AG08396 (cell line): ENCODE data around the gene HOMER2.

Experiments used
- DNase-seq: peaks from one replicate; pipeline ENCODE4 v3.0.0; 2012; ENCODE audit warnings: low spot score, mixed read lengths

Gene HOMER2

GRCh38 chr15:82856397-82857170, 95.9 kb downstream of the HOMER2 start:
- no peak for DNase-seq

- DNase-seq: no peak
These were observed 97.0 kb downstream of the HOMER2 start for GRCh38 chr15:82855286-82856100.

DNA sequence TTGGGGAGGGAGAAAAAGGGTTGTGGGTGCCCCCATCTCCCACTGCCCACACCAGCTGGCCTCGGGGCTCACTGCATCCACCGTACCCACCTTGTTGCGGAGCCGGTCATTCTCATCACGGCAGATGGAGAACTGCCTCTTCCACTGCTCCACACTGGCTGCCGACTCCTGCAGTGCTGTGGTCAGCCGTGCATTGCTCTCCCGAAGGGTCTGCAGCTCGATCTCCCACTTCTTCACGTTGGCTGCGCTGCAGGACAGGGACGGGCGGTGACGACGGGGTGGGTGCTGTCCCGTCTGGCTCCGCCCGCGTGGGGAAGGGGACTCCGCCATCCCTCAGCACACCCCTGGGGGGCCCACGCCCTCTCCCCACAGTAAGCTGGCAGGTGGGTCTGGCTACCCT, 98.0 kb downstream of the HOMER2 start:
- DNase-seq: no peak

GRCh38 chr15:82852941-82853561, 99.5 kb downstream of the HOMER2 start:
- no peak for DNase-seq

DNA sequence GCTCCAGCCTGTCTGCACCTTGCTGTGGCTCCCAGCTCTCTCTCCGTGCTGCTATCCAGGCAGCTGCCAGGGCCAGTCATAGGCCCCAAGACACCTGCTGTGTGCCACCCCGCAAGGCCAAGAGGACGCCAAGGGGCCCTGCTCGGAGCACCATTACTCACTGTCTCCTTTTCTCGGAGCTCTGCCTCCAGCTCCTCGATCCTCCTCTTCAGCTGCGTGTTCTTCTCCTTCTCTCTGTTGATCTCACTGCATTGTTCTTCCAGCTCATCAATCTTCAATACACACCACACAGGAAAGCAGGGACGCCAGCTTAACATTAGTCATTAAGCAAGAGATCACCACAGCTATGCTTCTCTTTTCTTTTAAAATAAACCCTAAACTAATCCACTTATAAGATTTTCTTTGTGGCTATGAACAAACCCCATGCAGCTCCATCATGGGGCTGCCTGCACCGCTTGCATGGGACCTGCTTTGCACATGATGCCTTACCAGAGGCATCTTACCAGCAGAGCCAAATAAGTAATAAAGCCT, 100.5 kb downstream of the HOMER2 start:
- DNase-seq: peak; percentile 65

GRCh38 chr15:82851306-82851850, 101.1 kb downstream of the HOMER2 start:
- no peak for DNase-seq

GRCh38 chr15:82850731-82851130, 101.8 kb downstream of the HOMER2 start:
- no peak for DNase-seq

DNA sequence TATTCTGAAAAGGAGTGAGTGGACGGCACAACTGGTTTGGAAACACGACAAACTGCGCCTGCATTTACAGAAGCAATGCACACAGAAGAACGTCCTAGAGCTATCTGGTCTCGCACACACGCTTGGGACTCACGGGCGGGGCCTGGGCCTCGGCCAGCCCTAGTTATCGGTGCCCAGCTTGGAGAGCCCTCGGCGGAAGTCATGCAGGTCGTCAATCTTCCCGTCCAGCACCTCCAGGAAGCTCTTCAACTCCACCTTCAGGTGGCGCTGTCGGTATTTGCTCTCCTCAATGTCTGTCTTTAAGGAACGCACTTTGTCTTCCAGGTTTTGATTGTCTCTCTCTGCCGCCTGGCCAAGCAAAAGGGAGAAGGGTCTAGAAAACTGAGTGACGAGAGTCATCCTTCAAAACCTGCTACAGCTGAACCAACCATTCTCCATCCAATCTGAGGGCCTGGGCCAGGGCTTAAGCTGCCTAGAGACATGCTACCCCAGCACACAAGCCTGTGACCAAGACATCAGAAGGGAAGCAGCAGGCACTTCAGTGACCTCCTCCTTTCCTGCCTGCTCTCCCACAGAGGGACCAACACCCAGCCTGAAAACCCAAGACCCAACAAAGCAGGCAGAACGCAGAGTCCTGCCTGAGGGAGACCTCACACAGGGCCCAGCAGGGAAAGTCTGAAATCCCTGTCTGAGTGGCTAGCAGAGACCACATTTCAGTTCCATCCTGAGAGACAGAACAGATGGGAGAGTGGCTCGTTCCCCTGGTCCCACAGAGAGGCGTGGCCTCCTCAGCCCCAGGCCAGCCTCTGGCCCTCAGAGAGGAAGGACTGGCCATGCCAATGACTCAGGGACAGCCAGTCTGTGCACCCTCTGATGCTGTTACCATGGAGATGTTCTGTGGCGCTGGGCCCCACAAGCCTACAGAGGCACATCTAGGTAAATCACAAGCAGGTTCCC, 102.7 kb downstream of the HOMER2 start:
- peak; percentile 78 for DNase-seq

DNA sequence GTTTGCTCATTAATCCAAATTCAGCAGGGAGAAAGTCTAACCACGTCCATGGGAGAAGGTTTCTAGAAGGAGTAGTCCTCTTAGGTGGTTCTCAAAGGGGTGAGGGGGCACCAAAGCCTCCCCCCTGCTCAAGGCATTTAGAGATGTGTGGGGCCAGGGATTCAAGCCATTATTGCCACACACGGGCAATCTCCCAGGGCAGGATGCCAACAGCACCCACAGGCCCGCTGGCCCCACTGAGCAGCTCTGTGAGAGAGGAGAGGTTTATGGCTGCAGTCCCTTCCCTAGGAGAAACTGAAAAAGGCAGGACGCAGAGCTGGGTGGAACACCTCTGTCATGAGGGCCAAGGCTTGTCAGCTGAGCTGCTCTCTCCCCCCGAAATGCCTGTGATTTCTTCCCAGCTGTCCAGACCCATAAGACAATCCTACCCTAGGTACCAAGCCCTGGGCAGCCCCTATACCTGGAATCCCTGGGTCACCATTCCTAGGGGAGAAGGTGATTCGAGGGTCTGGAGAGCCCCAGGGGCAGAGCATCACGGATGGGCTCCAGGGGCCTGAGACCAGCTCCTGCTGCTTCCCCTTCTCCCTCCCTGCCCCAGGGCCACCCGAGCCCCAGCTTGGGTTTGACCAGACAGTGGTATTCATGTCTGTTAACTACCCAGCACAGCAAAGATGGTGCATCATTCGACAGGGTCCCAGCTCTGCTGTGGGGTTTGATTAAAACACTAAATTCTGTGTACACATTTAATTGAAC, 104.1 kb downstream of the HOMER2 start:
- DNase-seq: no peak

GRCh38 chr15:82847703-82848102, 104.8 kb downstream of the HOMER2 start:
- DNase-seq: no peak

DNA sequence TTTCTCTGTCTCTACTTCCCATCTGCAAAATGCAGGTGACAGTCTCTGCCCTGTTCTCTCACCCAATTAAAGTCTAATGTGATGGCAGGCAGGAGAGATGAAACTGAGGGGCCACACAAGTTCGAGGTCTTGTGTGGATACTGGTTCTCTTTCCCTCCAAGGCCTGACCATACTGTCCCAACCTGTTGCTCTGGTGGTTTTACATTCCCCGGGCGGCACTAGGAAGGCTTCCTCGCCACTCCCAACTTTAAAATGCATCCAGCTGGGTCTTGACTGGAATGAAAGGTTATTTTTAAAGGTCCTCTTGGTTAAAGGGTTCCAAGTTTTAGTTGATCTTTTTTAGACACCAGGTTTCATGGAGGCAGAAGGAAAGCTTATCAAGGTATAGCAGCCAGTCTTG, 105.9 kb downstream of the HOMER2 start:
- DNase-seq: no peak

DNA sequence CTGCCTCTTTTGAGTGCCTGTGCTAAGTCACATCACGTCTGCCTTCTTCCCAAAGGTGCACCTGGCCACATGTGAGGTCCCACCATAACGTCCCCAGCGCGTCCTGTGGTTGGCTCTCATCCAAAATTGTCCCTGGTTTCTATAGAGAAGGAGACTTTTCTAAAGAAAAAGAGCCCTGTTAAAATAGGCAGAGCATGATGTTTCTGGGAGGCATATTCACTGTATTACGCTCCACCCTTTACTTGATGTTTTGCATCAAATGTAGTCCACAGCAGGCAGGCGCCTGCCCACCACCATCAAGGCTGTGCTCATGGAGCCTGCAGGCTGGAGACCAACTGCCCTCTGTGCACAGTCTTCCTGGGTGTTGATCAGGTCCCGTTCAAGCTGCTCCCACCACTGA, 106.8 kb downstream of the HOMER2 start:
- no peak for DNase-seq

- no peak for DNase-seq
These were observed 109.0 kb downstream of the HOMER2 start for GRCh38 chr15:82843566-82843965.

DNA sequence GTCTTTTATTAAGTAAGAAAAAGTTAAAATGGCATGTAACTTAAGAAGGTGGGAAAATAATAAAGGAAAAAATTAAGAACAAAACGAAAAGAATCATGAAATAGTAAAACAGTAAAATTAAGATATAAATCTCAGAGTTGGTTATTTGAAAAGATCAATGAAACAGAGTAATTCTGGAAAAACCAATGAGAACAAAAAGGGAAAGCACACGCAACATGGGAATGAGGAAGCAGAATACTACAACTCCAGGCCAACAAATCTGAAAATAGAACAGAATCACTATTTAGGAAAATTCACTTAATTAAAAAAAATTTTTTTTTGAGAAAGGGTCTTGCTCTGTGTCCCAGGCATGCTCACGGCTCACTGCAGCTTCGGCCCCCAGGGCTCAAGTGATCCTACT, 112.4 kb downstream of the HOMER2 start:
- DNase-seq: no peak

DNA sequence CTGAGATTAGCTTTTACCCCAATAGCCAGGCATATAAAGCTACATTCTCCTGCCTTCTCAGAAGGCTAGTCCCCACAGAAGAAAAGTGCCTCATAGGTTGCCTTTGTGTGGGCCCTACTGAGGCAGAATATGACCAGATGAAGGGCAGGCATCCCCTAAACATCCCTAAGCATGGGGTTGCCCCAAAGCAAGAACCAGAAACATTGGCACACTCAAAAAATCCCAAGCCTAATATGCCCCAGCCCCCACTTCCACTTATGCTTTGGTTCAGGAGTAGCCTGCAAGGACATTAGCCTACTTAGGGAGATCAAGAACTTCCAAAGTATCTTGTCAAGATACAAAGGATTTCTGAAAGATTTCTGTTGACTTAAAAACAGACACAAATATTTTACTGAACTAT, 113.4 kb downstream of the HOMER2 start:
- no peak for DNase-seq

- no peak for DNase-seq
These were observed 114.3 kb downstream of the HOMER2 start for GRCh38 chr15:82838096-82838735.

DNA sequence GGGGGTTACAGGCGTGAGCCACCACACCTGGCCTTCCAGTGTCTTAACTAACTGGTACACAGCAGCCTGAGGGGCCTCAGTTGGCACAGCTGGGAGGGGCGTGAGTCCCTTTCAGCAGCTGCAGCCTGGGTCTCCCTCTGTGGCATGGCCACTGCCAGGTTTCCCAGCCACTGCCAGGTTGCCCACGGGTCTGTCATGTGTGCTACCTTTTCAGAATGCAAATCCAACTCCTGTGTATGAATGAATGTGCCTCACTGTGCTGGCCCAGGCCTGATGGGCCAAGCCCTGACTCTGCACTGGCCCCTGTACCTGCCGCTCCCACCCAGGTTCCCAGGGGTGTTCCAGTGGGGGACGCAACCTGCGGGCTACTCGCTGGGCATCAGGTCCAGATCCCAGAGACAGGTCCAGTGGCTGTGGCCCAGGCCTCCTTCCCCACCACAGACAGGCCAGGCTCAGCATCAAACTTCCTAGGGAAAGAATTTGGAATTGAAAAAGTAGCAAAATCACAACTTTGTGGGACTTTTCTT, 117.1 kb downstream of the HOMER2 start:
- DNase-seq: no peak

GRCh38 chr15:82833362-82833682, 119.2 kb downstream of the HOMER2 start:
- no peak for DNase-seq

DNA sequence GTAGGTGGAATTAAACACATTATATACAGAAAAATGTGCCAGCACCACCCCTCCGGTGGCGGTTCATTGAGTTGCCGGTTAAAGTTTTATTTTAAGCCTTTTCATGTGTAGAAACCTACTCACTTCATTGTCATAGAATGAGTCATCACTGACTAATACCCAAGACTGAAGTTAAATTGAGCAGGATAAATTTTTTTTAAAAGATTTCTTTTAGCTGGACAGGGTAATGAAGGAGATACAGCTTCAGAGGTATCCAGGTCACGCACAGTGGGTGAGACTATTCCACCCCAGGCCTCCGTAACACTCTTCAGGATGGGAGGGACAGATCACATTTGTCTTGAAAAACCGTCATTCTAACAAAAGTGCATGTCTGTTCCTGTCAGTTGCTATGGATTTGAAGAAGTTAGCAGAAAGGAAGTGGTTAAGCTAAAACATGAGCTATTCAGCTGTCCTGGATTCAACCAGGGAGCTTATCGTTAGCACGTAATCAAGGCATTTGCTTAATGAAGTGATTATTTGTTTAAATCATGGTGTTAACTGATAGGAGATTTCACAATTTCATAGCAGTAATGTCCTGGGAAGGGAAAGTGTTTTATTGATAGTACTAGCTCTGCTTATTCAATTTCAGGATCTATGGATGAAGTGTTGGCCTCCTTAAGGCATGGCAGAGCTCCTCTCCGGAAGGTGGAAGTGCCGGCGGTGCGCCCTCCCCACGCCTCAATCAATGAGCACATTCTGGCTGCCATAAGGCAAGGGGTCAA, 119.7 kb downstream of the HOMER2 start:
- DNase-seq: peak; percentile 81
